ENCODE measurements around the gene REXO5.

Gene REXO5

DNA sequence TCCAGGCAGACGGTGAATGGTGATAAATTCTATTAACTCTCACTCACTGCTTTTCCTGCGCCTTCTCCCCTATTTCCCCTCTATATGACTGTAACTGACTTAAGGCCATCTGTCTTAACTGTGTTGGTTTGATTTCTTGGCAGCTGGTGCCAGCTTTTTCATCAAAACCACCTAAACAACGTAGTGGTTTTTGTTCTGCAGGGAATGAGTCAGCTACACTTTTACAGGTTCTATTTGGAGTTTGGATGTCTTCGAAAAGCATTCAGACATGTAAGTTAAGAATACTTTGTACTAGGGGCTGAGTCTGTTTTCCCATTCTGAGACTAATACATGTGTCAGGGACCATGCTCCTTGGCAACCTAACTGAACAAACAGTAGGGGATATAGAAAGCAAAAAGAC is 8.5 kb downstream of the REXO5 start:
- DNase-seq (ENCODE audit: low read depth), result no peak
- TF ChIP-seq, protein P1, sequence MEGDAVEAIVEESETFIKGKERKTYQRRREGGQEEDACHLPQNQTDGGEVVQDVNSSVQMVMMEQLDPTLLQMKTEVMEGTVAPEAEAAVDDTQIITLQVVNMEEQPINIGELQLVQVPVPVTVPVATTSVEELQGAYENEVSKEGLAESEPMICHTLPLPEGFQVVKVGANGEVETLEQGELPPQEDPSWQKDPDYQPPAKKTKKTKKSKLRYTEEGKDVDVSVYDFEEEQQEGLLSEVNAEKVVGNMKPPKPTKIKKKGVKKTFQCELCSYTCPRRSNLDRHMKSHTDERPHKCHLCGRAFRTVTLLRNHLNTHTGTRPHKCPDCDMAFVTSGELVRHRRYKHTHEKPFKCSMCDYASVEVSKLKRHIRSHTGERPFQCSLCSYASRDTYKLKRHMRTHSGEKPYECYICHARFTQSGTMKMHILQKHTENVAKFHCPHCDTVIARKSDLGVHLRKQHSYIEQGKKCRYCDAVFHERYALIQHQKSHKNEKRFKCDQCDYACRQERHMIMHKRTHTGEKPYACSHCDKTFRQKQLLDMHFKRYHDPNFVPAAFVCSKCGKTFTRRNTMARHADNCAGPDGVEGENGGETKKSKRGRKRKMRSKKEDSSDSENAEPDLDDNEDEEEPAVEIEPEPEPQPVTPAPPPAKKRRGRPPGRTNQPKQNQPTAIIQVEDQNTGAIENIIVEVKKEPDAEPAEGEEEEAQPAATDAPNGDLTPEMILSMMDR (conservative IDR thresholded peaks at IDR 0.05; ENCODE audit: low read depth, low read length), result no peak

DNA sequence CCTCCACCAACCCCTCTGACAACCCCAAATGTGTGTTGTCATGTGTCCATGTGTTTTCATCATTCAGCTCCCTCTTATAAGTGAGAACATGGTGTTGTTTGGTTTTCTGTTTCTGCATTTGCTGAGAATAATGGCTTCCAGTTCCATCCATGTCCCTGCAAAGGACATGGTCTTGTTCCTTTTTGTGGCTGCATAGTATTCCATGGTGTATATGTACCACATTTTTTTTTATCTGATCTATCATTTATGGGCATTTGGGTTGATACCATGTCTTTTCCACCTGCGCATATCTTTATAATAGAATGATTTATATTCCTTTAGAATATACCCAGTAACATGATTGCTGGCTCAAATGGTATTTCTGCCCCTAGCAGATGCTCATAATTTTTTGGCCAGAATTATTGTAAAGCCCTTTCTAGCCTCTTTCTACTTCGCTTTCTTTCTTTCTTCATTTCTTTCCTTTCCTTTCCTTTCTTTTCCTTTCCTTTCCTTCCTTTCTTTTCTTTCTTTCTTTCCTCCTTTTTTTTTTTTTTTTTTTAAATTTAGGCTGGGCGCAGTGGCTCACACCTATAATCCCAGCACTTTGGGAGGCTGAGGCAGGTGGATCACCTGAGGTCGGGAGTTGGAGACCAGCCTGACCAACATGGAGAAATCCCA is 12.7 kb downstream of the REXO5 start:
- TF ChIP-seq, protein P1 (conservative IDR thresholded peaks at IDR 0.05; ENCODE audit: low read depth, low read length), result no peak
- H3K4me3 ChIP-seq (ENCODE audit: low read length), result no peak overlapping the region
- no peak for DNase-seq (ENCODE audit: low read depth)

More for the DNA sequence above, 8.5 kb downstream of the REXO5 start:
- H3K4me3 ChIP-seq (ENCODE audit: low read length), result no peak overlapping the region

DNA sequence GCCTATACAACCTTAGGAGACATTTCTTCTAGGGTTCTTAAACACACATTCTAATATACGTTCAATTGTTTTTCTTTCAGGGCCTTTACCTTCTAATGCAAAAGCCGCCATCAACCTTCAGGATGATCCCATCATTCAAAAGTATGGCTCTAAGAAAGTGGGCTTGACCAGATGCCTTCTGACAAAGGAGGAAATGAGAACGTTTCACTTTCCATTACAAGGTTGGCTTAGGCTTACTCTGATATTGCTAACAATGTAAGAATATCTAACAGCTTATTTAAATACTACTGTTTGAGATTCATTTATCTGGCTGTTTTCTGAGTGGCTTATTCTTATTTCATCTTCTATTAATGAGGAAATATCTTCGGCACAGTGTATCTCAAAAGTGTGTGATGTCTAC is 15.4 kb downstream of the REXO5 start:
- TF ChIP-seq, protein P1 (conservative IDR thresholded peaks at IDR 0.05; ENCODE audit: low read depth, low read length), result no peak
- DNase-seq (ENCODE audit: low read depth), result no peak
- no peak overlapping the region for H3K4me3 ChIP-seq (ENCODE audit: low read length)

DNA sequence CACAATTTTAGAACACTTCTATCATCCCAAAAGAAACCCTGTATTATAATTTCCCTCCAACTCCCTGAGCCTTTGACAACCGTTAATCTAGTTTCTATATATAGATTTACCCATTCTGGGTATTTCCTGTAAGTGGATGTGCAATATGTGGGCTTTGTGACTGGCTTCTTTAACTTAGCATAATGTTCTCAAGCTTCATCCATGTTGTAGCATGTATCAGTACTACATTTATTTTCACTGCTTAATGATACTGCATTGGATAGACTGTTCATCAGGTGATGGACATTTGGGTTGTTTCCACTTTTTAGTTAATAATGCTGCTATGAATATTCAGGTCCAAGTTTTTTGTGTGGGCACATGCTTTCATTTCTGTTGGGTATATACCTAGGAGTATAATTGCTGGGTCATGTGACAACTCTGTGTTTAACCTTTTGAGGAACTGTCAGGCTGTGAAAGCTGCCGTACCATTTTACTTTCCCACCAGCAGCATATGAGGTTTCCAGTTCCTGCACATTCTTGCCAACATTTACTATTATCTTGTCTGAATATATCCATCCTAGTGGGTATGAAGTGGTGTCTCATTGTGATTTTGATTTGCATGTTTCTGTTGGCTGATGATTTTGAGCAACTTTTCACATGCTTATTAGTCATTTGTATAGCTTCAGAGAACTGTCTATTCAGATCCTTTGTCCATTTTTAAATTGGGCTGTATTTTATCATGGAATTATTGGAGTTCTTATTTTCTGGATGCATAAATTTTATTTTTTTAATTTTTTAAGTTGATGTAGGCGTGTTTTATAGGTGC is 16.4 kb downstream of the REXO5 start:
- TF ChIP-seq, protein P1 (conservative IDR thresholded peaks at IDR 0.05; ENCODE audit: low read depth, low read length), result no peak
- no peak for DNase-seq (ENCODE audit: low read depth)
- no peak overlapping the region for H3K4me3 ChIP-seq (ENCODE audit: low read length)

DNA sequence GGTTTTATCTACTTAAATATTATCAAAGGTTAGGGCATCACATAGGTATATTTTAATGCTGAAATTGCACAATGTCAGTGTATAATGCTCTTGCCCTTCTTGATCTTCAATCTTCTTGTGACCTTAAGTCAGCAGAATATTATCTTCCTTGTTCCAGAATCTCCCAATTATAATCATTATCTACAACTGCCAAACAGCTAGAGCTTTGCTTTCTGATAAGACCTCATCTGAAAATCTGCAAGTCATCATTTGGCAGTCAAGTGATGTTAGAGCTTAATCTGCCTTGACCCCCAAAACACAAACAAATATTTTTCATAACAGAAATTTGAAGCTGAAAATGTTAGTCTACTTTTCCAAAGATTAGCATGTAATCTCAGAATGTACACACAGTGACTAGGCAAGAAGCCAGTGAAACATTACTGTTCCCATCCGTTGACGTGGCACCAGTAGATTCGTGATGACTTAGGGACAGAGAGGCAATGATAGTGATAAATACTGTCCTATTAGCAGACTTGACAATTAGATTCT is 19.8 kb downstream of the REXO5 start:
- TF ChIP-seq, protein P1 (conservative IDR thresholded peaks at IDR 0.05; ENCODE audit: low read depth, low read length), result no peak
- DNase-seq (ENCODE audit: low read depth), result no peak
- H3K4me3 ChIP-seq (ENCODE audit: low read length), result no peak overlapping the region

DNA sequence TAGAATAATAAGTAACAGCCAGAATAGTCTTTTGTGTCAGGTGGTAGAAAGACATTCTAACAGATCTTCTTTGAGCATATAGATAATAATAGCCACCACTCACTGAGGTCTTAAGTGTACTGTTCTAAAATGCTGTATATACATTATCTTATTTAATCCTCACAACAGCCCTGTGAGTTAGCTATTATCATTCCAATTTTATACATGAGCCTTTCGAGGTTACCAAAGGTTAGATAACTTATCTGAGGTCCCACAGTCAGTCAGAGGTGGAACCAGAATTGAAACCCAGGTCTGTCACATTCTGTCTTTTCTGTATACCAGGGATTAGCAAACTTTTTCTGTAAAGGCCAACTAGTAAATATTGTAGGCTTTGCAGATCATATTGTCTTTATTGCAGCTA is 23.2 kb downstream of the REXO5 start:
- DNase-seq (ENCODE audit: low read depth), result no peak
- no peak overlapping the region for H3K4me3 ChIP-seq (ENCODE audit: low read length)
- TF ChIP-seq, protein P1 (conservative IDR thresholded peaks at IDR 0.05; ENCODE audit: low read depth, low read length), result no peak

Data from retinal pigment epithelial cell (primary cell).